ENCODE results near the gene PC. TPM values are rescaled to one million over a fixed set of nuclear protein-coding genes. Genes with fewer than 3 reads are reported as not detected.

The PC gene
- polyA plus RNA-seq, 3 donors = 4.6 to 7.1 (median 6.0) TPM

GRCh38 chr11:66958956-66959274, 732 bp upstream of the PC start:
- peaks cover 35% of the 10 kb centered on the region for H3K4me1 Mint-ChIP-seq
- Histone ChIP-seq H3K9ac (ENCODE audit: insufficient read depth, low read length, poor library complexity, severe bottlenecking) (no peak overlapping the region), H3K36me3 (replicated peaks in 1 of 2; ENCODE audit: control insufficient read depth in 1 of 2, insufficient read depth in 2 of 2, low read length in 2 of 2) (no peaks in the 10 kb centered on the region), H4K20me1 (ENCODE audit: insufficient read depth, low read length) (no peaks in the 10 kb centered on the region), H3K4me3 (replicated peaks in 1 of 3; ENCODE audit: low read depth in 2 of 3, low read length in 3 of 3) (peak overlapping the region in 1 of 3 experiments; percentile 69), H2AFZ (ENCODE audit: insufficient read depth, low read depth, low read length, poor library complexity, severe bottlenecking) (peak overlapping the region; percentile 68), H3K27me3 (ENCODE audit: control insufficient read depth in 2 of 2, insufficient read depth in 2 of 2, low read length in 2 of 2) (peaks cover 0 to 5% of the 10 kb centered on the region in 2 donors), H3K4me2 (replicated peaks; ENCODE audit: extremely low read depth, low read length, poor library complexity, severe bottlenecking) (peak overlapping the region; percentile 70), H3K27ac (ENCODE audit: low read depth in 1 of 2, low read length in 2 of 2) (peak overlapping the region in 1 of 2 donors; percentile 56), H3K79me2 (ENCODE audit: insufficient read depth, low read length) (no peaks in the 10 kb centered on the region), H3K9me3 (replicated peaks in 1 of 2; ENCODE audit: control insufficient read depth in 1 of 2, insufficient read depth in 1 of 2, low read length in 2 of 2) (peaks cover 14 to 19% of the 10 kb centered on the region in 2 donors), H3K4me1 (ENCODE audit: control insufficient read depth in 1 of 2, insufficient read depth in 2 of 2, low read length in 2 of 2) (peaks cover 26 to 45% of the 10 kb centered on the region in 2 donors)
- WGBS (ENCODE audit: insufficient coverage) = 20% methylated on average over 10 of the region's 10 CpGs
- H3K36me3 Mint-ChIP-seq = peaks cover 2 to 13% of the 10 kb centered on the region in 2 donors
- H3K4me3 Mint-ChIP-seq = peak overlapping the region; percentile 61 to 85
- no peak for TF ChIP-seq CTCF (IDR thresholded peaks at IDR 0.05)
- peaks cover 5 to 33% (median 27%) of the 10 kb centered on the region in 7 donors for H3K9me3 Mint-ChIP-seq
- peaks cover 15 to 20% (median 20%) of the 10 kb centered on the region in 3 donors for H3K27me3 Mint-ChIP-seq (ENCODE audit: low read depth in 3 of 3)
- H3K27ac Mint-ChIP-seq = peak overlapping the region; percentile 75 to 93 (median 84)
- intact Hi-C loops (cut with micrococcal nuclease) = no loop called here
- no peak for DNase-seq

GRCh38 chr11:66957971-66958231, 282 bp downstream of the PC start:
- peak overlapping the region; percentile 80 for H2AFZ ChIP-seq (ENCODE audit: insufficient read depth, low read depth, low read length, poor library complexity, severe bottlenecking)
- TF ChIP-seq CTCF (IDR thresholded peaks at IDR 0.05) = no peak
- no peak for DNase-seq
- WGBS (ENCODE audit: insufficient coverage) = 2% methylated on average over 40 of the region's 40 CpGs
- no peaks in the 10 kb centered on the region for H3K79me2 ChIP-seq (ENCODE audit: insufficient read depth, low read length)
- no peak overlapping the region for H3K27ac ChIP-seq (ENCODE audit: low read depth in 1 of 2, low read length in 2 of 2)
- H3K27me3 ChIP-seq (ENCODE audit: control insufficient read depth in 2 of 2, insufficient read depth in 2 of 2, low read length in 2 of 2) = peaks cover 0 to 5% of the 10 kb centered on the region in 2 donors
- peaks cover 15 to 20% (median 20%) of the 10 kb centered on the region in 3 donors for H3K27me3 Mint-ChIP-seq (ENCODE audit: low read depth in 3 of 3)
- no peaks in the 10 kb centered on the region for H3K36me3 ChIP-seq (replicated peaks in 1 of 2; ENCODE audit: control insufficient read depth in 1 of 2, insufficient read depth in 2 of 2, low read length in 2 of 2)
- peaks cover 7 to 14% of the 10 kb centered on the region in 2 donors for H3K36me3 Mint-ChIP-seq
- no peaks in the 10 kb centered on the region for H4K20me1 ChIP-seq (ENCODE audit: insufficient read depth, low read length)
- H3K9me3 Mint-ChIP-seq = peaks cover 5 to 33% (median 27%) of the 10 kb centered on the region in 7 donors
- H3K4me3 Mint-ChIP-seq = peak overlapping the region; percentile 74 to 77
- intact Hi-C loops (cut with micrococcal nuclease) = no loop called here
- H3K4me2 ChIP-seq (replicated peaks; ENCODE audit: extremely low read depth, low read length, poor library complexity, severe bottlenecking) = peak overlapping the region; percentile 70
- H3K4me1 ChIP-seq (ENCODE audit: control insufficient read depth in 1 of 2, insufficient read depth in 2 of 2, low read length in 2 of 2) = peaks cover 26 to 45% of the 10 kb centered on the region in 2 donors
- H3K27ac Mint-ChIP-seq = peak overlapping the region in 2 of 7 donors; percentile 45 to 93
- peak overlapping the region; percentile 18 to 69 (median 26) for H3K4me3 ChIP-seq (replicated peaks in 1 of 3; ENCODE audit: low read depth in 2 of 3, low read length in 3 of 3)
- H3K9ac ChIP-seq (ENCODE audit: insufficient read depth, low read length, poor library complexity, severe bottlenecking) = no peak overlapping the region
- peaks cover 32% of the 10 kb centered on the region for H3K4me1 Mint-ChIP-seq
- H3K9me3 ChIP-seq (replicated peaks in 1 of 2; ENCODE audit: control insufficient read depth in 1 of 2, insufficient read depth in 1 of 2, low read length in 2 of 2) = peaks cover 14 to 19% of the 10 kb centered on the region in 2 donors
